SKM-1 treated with dmso at 0.1 percent for 144 hours (cell line): ENCODE data around the gene C20orf144.
"Not testable (repeated sequence)": the region's sequence is repeated elsewhere in the genome, so short reads cannot be mapped to it uniquely, and the experiment has no call there.

Source experiments
- DNase-seq: peaks from one replicate; lab custom pipeline; 2025; ENCODE audit not compliant: unreplicated experiment; lab: John Stamatoyannopoulos, UW

Gene C20orf144

DNA sequence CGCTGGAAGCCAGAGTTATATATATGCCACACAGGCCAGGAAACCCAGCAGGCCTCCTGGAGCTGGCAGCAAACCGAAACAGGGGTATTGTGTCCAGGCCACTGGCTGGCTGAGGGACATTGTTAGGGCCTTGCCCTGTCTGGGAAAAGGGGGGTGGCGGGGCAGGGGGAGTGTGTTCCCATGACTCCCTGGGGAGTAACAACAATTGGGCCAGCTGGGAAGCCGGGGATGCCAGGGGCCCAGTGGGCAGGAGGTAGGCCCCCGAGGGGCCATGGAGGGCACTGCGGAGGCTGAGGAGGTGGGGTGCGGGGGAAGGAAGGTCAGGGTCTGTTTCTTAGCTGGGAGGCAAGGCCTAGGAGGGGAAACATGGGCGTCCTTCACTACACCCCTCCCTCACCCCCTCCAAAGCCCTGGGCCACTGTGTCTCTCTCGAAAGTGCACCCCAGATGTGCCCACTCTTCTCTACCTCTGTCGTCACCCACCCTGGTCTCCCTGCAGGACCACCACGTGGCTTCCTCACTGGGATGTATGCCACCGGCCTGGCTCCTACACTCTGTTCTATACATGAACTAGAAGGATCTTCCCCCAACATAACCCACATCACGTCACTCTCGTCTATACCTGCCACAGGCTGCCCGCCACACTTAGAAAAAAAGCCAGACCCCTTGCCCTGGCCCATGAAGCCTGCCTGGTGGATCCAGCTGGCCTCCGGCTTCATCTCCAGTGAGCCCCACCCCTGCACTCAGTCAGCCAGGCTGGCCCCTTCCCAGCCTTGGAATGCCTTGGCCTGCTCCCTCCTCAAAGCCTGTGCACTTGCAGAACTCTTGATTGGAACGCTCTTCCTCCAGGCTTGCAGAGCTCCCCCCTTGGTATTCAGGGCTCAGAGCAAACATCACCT lies 31.9 kb downstream of the C20orf144 start:
- DNase-seq = no peak

DNA sequence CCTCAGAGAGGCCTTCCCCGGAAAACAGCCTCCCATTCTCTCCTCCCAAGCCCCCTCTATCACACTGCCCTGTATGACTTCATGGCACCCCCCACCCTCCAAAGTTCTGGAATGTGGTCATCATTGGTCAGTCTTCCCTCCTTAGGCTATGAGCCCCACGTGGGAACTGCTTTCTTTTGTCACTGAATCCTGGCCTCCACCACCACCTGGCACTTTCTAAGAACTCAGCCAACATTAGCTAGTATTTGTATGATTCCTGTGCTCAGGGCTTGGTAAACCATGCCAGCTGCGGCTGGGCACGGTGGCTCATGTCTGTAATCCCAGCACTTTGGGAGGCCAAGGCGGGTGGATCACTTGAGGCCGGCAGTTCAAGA lies 32.5 kb downstream of the C20orf144 start:
- DNase-seq = no peak

DNA sequence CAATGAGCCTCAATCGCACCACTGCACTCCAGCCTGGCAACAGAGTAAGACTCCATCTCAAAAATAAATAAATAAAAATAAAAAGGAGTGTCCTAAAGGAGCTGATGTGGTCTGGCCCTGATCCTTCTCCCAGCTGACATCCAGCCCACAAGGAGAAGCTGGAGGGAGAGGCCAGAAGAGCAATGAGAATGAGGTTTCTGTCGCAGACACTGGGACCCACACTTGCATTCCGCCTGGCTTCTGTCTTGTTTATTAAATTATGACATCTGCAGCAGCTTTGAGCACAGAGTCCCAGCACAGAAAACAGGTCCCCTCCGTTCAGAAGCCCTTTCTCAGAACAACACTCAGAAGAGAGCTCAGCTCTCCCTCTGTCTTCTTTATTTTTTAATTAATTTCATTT lies 34.3 kb downstream of the C20orf144 start:
- no peak for DNase-seq

DNA sequence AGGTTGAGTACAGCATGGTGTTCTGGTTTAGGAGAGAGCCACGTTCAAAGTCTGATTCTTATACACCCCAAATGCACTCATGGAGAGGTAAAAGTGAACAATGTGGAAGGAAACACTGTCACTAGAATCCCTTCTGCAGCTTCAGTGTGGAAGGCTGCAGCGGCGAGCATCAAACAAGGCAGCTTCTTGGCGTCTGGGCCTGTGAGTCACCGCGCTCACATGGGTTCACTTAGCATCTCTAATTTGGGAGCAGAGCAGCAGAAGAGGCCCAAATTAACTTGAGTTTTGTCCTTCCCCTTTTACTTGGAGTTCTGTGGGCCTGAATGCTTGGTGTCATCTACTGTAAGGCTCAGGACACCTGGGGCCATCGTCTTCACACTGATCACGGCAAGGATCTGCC lies 35.0 kb downstream of the C20orf144 start:
- DNase-seq = no peak

DNA sequence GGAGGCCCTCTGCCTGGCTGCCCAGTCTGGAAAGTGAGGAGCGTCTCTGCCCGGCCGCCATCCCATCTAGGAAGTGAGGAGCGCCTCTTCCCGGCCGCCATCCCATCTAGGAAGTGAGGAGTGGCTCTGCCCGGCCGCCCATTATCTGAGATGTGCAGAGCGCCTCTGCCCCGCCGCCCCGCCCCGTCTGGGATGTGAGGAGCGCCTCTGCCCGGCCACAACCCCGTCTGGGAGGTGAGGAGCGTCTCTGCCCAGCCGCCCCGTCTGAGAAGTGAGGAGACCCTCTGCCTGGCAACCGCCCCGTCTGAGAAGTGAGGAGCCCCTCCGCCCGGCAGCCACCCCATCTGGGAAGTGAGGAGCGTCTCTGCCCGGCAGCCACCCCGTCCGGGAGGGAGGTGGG lies 36.8 kb downstream of the C20orf144 start:
- DNase-seq = not testable (repeated sequence)

DNA sequence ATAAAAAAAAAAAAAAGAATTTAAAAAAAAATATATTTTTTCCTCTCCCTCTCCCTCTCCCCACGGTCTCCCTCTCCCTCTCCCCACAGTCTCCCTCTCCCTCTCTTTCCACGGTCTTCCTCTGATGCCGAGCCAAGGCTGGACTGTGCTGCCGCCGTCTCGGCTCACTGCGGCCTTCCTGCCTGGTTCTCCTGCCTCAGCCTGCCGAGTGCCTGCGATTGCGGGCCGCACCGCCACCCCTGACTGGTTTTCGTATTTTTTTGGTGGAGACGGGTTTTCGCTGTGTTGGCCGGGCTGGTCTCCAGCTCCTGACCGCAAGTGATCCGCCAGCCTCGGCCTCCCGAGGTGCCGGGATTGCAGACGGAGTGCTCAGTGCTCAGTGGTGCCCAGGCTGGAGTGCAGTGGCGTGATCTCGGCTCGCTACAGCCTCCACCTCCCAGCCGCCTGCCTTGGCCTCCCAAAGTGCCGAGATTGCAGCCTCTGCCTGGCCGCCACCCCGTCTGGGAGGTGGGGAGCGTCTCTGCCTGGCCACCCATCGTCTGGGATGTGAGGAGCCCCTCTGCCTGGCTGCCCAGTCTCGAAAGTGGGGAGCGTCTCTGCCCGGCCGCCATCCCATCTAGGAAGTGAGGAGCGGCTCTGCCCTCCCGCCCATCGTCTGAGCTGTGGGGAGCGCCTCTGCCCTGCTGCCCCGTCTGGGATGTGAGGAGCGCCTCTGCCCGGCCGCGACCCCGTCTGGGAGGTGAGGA lies 38.7 kb downstream of the C20orf144 start:
- DNase-seq = not testable (repeated sequence)

DNA sequence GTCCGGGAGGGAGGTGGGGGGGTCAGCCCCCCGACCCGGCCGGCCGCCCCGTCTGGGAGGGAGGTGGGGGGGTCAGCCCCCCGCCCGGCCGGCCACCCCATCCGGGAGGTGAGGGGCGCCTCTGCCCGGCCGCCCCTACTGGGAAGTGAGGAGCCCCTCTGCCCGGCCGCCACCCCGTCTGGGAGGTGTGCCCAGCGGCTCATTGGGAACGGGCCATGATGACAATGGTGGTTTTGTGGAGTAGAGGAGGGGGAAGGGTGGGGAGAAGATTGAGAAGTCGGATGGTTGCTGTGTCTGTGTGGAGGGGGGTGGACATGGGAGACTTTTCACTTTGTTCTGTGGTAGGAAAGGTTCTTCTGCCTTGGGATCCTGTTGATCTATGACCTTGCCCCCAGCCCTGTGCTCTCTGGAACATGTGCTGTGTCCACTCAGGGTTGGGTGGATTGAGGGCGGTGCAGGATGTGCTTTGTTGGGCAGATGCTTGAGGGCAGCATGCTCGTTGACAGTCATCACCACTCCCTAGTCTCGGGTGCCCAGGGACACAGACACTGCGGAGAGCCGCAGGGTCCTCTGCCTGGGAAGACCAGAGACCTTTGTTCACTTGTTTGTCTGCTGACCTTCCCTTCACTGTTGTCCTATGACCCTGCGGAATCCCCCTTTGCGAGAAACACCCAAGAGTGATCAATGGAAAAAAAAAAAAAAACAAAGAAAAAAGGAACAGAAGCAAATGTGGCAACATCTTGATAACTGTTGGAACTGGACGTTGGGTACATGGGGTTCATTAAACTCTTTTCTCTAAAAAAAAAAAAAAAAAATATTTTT lies 39.7 kb downstream of the C20orf144 start:
- no peak for DNase-seq

DNA sequence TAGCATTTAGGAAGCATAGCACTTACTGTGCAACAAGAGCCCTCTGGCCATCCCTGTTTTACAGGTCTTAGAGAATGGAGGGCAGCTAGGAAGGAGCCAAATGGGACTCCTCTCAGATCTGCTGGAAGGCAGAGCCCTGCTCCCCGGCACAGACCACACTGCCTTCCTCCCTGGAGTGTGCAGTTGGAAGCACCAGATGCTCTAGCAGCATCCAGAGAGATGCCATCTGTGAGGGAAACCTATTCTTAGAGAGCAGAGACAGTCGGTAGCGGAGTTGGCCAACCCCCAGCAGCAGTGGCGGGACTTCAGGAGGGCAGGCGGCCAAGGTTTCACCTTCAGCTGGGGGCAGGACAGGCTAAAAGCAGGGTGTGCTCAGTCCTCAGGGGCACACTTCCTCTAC lies 40.7 kb downstream of the C20orf144 start:
- DNase-seq = no peak

DNA sequence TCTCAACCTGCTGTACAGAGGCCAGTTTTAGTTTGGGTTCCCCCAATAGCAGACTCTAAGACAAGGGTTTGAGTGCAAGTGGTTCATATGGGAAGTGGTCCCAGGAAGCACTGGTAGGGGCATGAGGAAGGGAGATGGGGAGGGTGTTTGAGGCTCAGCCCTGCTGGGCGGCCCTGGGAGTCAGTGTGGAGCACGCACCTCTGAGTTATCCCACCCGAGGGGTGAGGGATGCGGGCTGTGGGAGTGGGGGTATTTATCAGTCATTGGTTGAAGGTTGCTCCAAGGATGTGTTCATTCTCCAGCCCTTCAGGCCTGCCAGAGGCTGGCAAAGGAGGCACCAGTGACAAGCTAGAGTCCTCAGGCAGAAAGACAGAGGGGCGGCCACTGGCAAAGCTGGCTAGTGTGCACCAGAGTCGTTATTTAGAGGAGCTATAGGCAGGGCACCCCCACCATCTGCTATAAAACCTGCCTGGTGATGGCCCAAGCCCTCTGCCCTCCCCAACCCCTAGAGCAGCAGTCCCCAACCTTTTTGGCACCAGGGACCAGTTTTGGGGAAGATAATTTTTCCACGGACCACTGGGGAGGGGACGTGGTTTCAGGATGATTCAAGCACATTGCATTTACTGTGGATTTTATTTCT lies 41.5 kb downstream of the C20orf144 start:
- no peak for DNase-seq

DNA sequence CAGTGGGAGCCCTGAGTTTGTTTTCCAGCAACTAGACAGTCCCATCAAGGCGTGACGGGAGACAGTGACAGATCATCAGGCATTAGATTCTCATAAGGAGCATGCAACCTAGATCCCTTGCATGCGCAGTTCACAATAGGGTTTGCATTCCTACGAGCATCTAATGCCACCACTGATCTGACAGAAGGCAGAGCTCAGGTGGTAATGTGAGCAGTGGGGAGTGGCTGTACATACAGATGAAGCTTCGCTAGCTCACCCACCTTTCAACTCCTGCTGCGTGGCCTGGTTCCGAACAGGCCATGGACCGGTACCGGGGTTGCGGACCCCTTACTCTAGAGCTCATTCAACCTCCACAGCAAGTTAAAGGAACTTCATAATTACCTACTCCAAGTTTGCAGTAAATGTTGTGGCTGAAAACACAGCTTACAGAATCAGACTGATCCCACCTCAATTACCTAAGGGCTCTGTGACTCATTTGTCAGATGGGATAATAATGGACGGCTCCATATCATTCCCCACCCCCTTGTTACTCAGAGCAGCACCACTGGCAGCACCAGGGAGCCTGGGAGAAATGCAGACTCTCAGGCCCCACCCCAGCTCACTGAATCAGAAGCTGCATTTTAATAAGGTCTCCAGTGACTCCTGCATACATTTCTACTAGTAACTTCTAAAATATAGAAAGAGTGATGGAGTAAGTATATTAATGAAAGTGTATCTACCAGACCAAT lies 42.2 kb downstream of the C20orf144 start:
- DNase-seq = no peak

DNA sequence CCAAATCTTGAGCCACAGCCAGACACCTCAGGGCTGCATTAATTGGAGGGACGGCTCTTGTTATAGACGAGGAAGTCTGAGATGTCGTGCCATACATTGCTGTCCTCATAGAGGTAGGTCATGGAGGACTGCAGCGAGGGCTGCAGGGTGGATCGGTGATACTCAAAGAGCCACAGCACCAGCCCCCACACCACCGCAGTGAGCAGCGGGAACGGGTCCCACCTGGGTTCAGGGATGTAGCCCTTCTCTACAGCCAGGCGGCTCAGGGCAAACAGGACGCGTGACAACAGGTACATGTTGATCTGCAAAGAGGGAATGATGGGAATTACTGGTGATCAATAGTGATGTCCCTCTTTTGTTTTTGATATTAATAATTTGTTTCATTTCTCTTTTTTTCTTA lies 45.5 kb downstream of the C20orf144 start:
- DNase-seq = no peak

DNA sequence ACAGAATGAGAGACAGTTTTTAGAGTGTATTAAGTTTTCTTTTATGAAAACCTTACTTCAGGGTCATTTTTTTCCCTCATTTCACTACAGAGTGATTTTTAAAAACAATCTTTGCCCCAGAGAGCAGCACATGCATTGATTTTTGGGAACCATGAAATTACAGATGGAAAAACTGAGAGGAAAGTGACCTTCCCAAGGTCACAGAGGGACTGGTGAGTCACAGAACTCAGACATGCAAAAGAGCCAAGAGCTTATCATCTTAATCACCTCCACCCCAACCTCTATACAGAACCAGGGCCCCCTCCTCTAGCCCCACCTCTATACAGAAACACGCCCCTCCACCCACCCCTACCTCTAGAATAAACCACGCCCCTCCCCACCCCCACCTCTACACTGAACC lies 47.3 kb downstream of the C20orf144 start:
- DNase-seq = no peak

DNA sequence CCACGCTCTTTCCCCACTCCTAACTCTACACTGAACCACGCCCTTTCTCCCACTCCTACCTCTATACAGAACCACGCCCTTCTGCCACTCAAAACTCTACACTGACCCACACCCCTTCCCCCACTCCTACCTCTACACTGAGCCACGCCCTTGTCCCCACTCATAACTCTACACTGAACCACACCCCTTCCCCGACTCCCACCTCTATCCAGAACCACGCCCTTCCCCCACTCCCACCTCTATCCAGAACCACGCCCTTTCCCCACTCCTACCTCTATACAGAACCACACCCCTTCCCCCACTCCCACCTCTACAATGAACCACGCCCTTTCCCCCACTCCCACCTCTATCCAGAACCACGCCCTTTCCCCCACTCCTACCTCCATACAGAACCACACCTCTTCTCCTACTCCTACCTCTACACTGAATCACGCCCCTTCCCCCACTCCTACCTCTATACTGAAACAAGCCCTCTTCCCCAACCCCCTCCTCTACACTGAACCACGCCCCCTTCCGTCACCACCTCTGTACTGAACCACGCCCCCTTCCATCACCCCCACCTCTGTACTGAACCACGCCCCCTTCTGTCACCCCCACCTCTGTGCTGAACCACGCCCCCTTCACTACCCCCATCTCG lies 47.9 kb downstream of the C20orf144 start:
- no peak for DNase-seq

DNA sequence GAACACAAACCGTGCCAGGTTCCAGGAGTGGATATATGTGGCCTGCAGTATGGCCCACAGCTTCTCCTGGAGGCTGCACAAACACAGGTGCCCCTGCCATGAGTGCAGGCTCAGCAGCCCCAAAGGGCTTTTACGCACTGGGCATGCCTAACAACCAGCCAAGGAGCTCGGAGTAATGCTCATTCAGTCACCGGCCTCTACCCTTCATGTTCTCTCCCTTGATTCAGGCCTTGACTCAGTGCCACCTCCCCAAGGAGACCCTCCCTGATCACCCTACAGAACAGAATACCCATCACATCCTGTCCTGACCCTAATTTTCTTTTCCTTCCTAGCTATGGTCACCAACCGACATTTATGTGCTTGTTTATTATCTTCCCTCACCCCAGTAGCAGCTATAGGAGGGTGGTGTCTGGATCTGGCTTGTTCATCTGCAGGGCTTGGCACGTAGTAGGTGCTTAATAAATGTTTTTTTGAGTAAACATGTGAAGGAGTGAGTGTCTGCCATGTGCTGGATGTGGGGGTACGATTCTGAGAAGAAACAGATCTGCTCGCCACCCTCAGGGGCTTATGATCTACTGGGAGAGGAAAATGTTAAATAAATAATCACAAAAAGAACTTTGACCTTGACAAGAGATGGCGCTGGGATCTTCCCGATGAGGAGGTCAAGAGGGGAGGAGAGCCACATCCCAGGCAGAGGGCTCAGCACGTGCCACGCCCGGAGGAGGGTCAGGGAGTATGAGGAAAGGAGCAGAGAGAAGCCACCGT lies 48.7 kb downstream of the C20orf144 start:
- DNase-seq = no peak

DNA sequence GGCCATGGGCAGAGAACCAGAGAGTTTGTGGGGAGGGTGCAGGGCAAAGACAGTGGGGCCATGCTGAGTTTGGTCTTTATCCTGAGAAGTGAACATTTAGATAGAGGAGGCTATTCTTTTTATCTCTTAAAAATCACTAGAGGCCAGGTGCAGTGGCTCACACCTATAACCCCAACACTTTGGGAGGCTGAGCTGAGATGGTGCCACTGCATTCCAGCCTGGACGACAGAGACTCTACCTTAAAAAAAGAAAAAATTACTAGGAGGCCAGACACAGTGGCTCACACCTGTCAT lies 49.3 kb downstream of the C20orf144 start:
- DNase-seq = no peak
